Astrocyte (in vitro differentiated cells and primary cell): ENCODE results near the gene RFTN2.

ENCODE experiments used
- CTCF ChIP-seq: IDR thresholded peaks from 2 replicates; pipeline ENCODE4 v1.5.1; 2011; ENCODE audit warnings: low read depth, mild to moderate bottlenecking, inconsistent platforms, low read length, moderate library complexity; ENCODE audit not compliant: insufficient read depth
- EZH2 ChIP-seq: IDR thresholded peaks from 2 replicates; pipeline ENCODE4 v1.6.1; 2012; ENCODE audit warnings: mild to moderate bottlenecking, low read length, inconsistent platforms; ENCODE audit not compliant: insufficient read depth

DNA sequence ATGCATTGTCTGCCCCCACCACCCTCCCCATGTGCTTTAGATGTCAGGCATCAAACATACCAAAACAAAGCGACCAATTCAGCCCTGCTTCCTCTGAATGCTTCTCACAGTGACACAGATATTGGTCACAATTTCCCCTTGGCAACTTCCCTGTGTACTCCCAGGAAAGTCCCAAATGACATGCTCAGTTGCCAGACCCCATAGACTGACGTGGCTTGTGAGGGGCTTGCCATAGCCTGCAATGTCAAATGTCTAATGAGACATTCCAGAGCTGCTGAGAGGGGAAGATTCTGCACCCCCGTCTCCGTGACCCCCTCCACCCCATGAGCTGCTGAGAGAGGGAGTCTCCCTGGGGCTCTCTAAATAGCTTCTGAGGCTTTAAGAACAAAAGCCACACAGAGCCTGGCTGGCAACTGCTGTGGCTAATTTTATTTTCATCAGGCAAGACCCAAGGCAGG, 47.3 kb downstream of the RFTN2 start:
- TF ChIP-seq CTCF (no peak), EZH2 (no peak)
